HG02981 (cell line): ENCODE results near the gene RASAL1.
"Not testable (repeated sequence)": the region's sequence is repeated elsewhere in the genome, so short reads cannot be mapped to it uniquely, and the experiment has no call there.

Experiments used
- ATAC-seq: cut with Tn5 transposase; IDR thresholded peaks from one replicate; pipeline ENCODE4 v1.9.1; 2021; ENCODE audit warnings: mild to moderate bottlenecking, moderate library complexity; ENCODE audit not compliant: unreplicated experiment

The RASAL1 gene

GRCh38 chr12:113119980-113120669 is 15.4 kb downstream of the RASAL1 start:
- ATAC-seq: no peak

GRCh38 chr12:113118142-113118541 is 17.4 kb downstream of the RASAL1 start:
- ATAC-seq: no peak

- not testable (repeated sequence) for ATAC-seq
Measured at GRCh38 chr12:113117684-113118083, 17.9 kb downstream of the RASAL1 start.

- ATAC-seq: no peak
Measured at GRCh38 chr12:113116875-113117274, 18.7 kb downstream of the RASAL1 start.

- no peak for ATAC-seq
Measured at GRCh38 chr12:113115455-113116126, 20.0 kb downstream of the RASAL1 start.

- no peak for ATAC-seq
Measured at GRCh38 chr12:113114447-113115178, 20.9 kb downstream of the RASAL1 start.

GRCh38 chr12:113113397-113113796 is 22.2 kb downstream of the RASAL1 start:
- ATAC-seq: no peak

- ATAC-seq: no peak
Measured at GRCh38 chr12:113112043-113112899, 23.3 kb downstream of the RASAL1 start.

GRCh38 chr12:113111247-113111646 is 24.3 kb downstream of the RASAL1 start:
- ATAC-seq: no peak

- ATAC-seq: no peak
Measured at GRCh38 chr12:113109872-113110599, 25.5 kb downstream of the RASAL1 start.

GRCh38 chr12:113109360-113109759 is 26.2 kb downstream of the RASAL1 start:
- no peak for ATAC-seq

GRCh38 chr12:113108308-113108707 is 27.3 kb downstream of the RASAL1 start:
- no peak for ATAC-seq

- ATAC-seq: no peak
Measured at GRCh38 chr12:113106361-113106760, 29.2 kb downstream of the RASAL1 start.

- ATAC-seq: no peak
Measured at GRCh38 chr12:113105606-113106271, 29.8 kb downstream of the RASAL1 start.

- no peak for ATAC-seq
Measured at GRCh38 chr12:113104953-113105510, 30.5 kb downstream of the RASAL1 start.

- no peak for ATAC-seq
Measured at GRCh38 chr12:113103756-113104450, 31.7 kb downstream of the RASAL1 start.

GRCh38 chr12:113102811-113103210 is 32.8 kb downstream of the RASAL1 start:
- ATAC-seq: no peak

GRCh38 chr12:113101751-113102150 is 33.8 kb downstream of the RASAL1 start:
- no peak for ATAC-seq

- ATAC-seq: no peak
Measured at GRCh38 chr12:113099764-113100163, 35.8 kb downstream of the RASAL1 start.
